Chondrocyte (in vitro differentiated cells): ENCODE data around the gene MOCS2. TPM values are rescaled to one million over a fixed set of nuclear protein-coding genes. Genes with fewer than 3 reads are reported as not detected.

ENCODE experiments used
- DNase-seq: peaks from one replicate; pipeline ENCODE4 v3.0.0; 2021; ENCODE audit warnings: mixed read lengths, low spot score
- H3K27ac Mint-ChIP-seq: one replicate; pipeline ENCODE4 v1.8.0; 2021; ENCODE audit warnings: mild to moderate bottlenecking, moderate library complexity, mixed read lengths; ENCODE audit not compliant: unreplicated experiment
- H3K27me3 Mint-ChIP-seq: 2 replicates; pipeline ENCODE4 v1.8.0; 2021; ENCODE audit warnings: low read depth, mixed read lengths
- H3K36me3 Mint-ChIP-seq: 2 replicates; pipeline ENCODE4 v1.8.0; 2021; ENCODE audit warnings: low read depth, mixed read lengths
- H3K4me1 Mint-ChIP-seq: 2 replicates; pipeline ENCODE4 v1.8.0; 2021; ENCODE audit warnings: low read depth, mild to moderate bottlenecking, mixed read lengths
- H3K4me3 Mint-ChIP-seq: one replicate; pipeline ENCODE4 v1.8.0; 2021; ENCODE audit warnings: mild to moderate bottlenecking, moderate library complexity, mixed read lengths; ENCODE audit not compliant: unreplicated experiment
- H3K9me3 Mint-ChIP-seq: 2 replicates; pipeline ENCODE4 v1.8.0; 2021; ENCODE audit warnings: low read depth, mixed read lengths
- CTCF ChIP-seq: fragments of 200-600 bp; sonication (generic); IDR thresholded peaks from 2 replicates; pipeline ENCODE4 v1.5.0; 2021; ENCODE audit warnings: antibody characterized with exemption, mild to moderate bottlenecking, moderate library complexity
- total RNA-seq: library from RNA; stranded (reverse); gene quantifications from 3 replicates; pipeline ENCODE4 v1.2.1, GENCODE V29; 2021

Gene MOCS2
- total RNA-seq, 1 donor from 2014 or later = 34.1 TPM

- H3K4me1 Mint-ChIP-seq = peaks cover 36% of the 10 kb centered on the region
- H3K27me3 Mint-ChIP-seq = no peaks in the 10 kb centered on the region
- peak overlapping the region; percentile 84 for H3K4me3 Mint-ChIP-seq
- DNase-seq = no peak
- peaks cover 9% of the 10 kb centered on the region for H3K36me3 Mint-ChIP-seq
- no peak overlapping the region for H3K27ac Mint-ChIP-seq
- no peak for TF ChIP-seq CTCF
- no peaks in the 10 kb centered on the region for H3K9me3 Mint-ChIP-seq
These were observed 599 bp upstream of the MOCS2 start for GRCh38 chr5:53110156-53110555.

- H3K4me1 Mint-ChIP-seq = peaks cover 36% of the 10 kb centered on the region
- H3K36me3 Mint-ChIP-seq = peaks cover 9% of the 10 kb centered on the region
- no peaks in the 10 kb centered on the region for H3K27me3 Mint-ChIP-seq
- peak overlapping the region; percentile 84 for H3K4me3 Mint-ChIP-seq
- no peaks in the 10 kb centered on the region for H3K9me3 Mint-ChIP-seq
- H3K27ac Mint-ChIP-seq = peak overlapping the region; percentile 86
- TF ChIP-seq CTCF = no peak
- no peak for DNase-seq
These were observed 508 bp downstream of the MOCS2 start for GRCh38 chr5:53109056-53109442.

- H3K36me3 Mint-ChIP-seq = peaks cover 14% of the 10 kb centered on the region
- no peak overlapping the region for H3K4me3 Mint-ChIP-seq
- TF ChIP-seq CTCF = no peak
- no peaks in the 10 kb centered on the region for H3K27me3 Mint-ChIP-seq
- no peak for DNase-seq
- H3K27ac Mint-ChIP-seq = no peak overlapping the region
- H3K4me1 Mint-ChIP-seq = peaks cover 40% of the 10 kb centered on the region
- no peaks in the 10 kb centered on the region for H3K9me3 Mint-ChIP-seq
These were observed 3.8 kb downstream of the MOCS2 start for GRCh38 chr5:53105611-53106300.

GRCh38 chr5:53100606-53101005 lies 9.0 kb downstream of the MOCS2 start:
- Mint-ChIP-seq H3K4me1 (peaks cover 31% of the 10 kb centered on the region), H3K9me3 (no peaks in the 10 kb centered on the region), H3K36me3 (peaks cover 16% of the 10 kb centered on the region), H3K27ac (no peak overlapping the region), H3K27me3 (no peaks in the 10 kb centered on the region), H3K4me3 (no peak overlapping the region)
- TF ChIP-seq CTCF = no peak
- no peak for DNase-seq

- H3K4me1 Mint-ChIP-seq = peaks cover 28% of the 10 kb centered on the region
- H3K4me3 Mint-ChIP-seq = no peak overlapping the region
These were observed 10.0 kb downstream of the MOCS2 start for GRCh38 chr5:53099546-53099945.

More at GRCh38 chr5:53099546-53099945, 10.0 kb downstream of the MOCS2 start:
- no peak for TF ChIP-seq CTCF
- H3K27ac Mint-ChIP-seq = peak overlapping the region; percentile 90
- H3K9me3 Mint-ChIP-seq = no peaks in the 10 kb centered on the region
- no peak for DNase-seq
- H3K27me3 Mint-ChIP-seq = no peaks in the 10 kb centered on the region
- peaks cover 14% of the 10 kb centered on the region for H3K36me3 Mint-ChIP-seq
